AG08396 (cell line): ENCODE results near the gene TRPC4.

Source experiments
- DNase-seq: peaks from one replicate; pipeline ENCODE4 v3.0.0; 2012; ENCODE audit warnings: low spot score, mixed read lengths

TRPC4 gene

GRCh38 chr13:37716420-37717195 lies 153.0 kb downstream of the TRPC4 start:
- DNase-seq, result no peak

DNA sequence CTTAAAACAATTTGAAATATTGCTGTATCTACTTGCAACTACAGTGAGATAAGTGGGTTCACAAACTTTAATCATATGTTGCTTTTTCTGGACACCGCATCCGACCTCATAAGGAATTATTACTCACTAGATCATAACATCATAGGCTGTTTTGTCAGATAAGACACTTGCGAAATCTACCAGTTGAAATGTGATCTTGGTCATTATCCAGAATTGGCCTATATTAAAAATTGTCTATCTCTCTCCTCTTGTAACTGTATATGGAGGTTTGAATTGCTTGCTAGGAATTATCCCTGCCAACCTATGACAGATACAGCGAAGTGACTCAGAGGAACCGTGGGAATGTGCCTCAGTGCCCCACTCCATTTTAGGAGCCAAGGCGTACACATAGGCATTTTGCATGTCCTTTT lies 154.0 kb downstream of the TRPC4 start:
- DNase-seq, result no peak

DNA sequence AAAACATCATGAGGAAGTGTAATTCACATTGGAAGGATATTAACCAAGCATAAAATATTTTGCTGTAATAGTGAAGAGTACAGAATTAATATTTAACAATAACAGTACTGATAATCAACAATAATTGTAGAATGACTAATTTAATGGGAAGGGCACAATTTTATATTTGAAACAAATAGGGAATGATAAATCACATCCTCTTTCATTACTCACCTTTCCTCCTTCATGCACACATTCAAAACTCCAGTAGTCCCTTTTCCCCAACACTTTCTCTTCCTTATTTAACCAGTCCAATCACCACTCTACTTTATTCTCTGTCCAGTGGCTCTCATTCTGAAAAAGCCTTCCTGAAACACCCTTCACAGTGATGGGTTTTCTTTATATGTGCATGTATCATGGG lies 160.3 kb downstream of the TRPC4 start:
- no peak for DNase-seq

GRCh38 chr13:37707739-37708500 lies 161.7 kb downstream of the TRPC4 start:
- no peak for DNase-seq

- no peak for DNase-seq
Observed at GRCh38 chr13:37706041-37706440, 163.5 kb downstream of the TRPC4 start.

- peak; percentile 75 for DNase-seq
Observed at GRCh38 chr13:37701972-37702371, 167.6 kb downstream of the TRPC4 start.

- no peak for DNase-seq
Observed at GRCh38 chr13:37701306-37701705, 168.3 kb downstream of the TRPC4 start.

DNA sequence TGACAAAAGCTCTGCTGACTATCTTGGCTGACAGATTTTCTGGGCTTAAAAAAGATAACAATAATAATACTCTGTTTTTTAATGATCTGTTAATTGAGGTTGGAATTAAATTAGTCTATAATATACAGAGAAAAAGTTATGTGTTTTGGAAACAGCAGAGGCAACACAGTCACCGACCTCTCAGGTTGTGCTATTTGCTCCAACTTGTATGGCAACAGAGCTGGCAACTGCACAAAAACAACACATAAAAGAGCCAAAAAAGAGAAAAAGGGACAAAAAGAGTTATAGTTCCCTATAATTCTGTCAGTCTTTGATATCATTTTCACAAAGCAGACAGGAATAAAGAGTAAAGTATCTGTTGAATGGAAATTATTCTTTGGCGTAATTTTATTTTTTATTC lies 168.7 kb downstream of the TRPC4 start:
- DNase-seq, result no peak

GRCh38 chr13:37695200-37695599 lies 174.4 kb downstream of the TRPC4 start:
- no peak for DNase-seq

GRCh38 chr13:37690361-37690760 lies 179.2 kb downstream of the TRPC4 start:
- DNase-seq, result no peak

GRCh38 chr13:37686501-37686900 lies 183.1 kb downstream of the TRPC4 start:
- DNase-seq, result no peak

DNA sequence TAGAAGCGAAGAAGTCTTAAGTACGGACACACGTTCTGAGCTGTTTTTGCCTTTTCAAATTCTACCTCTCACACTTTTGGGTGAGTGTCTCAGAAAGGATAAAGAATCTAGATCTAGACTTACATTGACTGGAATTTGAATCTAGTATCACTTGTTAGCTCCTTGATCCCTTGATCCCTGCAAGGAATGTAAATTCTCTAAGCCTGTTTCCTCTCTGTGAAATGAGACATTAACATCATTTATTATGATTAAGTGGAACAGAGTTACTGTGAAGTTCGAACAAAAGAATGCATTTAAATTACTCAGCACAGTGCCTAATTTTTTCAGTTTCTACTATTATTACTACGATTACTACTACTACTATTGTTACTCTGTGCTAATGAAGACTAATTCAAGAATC lies 184.4 kb downstream of the TRPC4 start:
- DNase-seq, result no peak

DNA sequence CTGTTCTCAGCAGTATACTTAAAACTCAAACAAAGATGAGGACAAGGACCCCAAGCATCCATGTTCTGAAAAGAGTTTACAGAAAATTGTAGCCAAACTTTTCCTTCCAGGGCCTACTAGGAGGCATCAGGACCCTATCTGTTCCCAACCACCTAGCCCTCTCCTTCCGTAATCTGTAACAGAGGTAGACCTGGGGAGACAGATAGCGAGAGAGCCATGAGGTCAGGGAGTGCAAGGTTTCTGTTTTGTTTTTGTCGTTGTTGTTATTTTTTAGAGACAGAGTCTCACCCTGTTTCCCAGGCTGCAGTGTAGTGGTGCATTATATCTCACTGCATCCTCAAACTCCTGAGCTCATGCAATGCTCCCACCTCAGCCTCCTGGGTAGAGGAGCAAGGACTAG lies 187.1 kb downstream of the TRPC4 start:
- DNase-seq, result no peak

DNA sequence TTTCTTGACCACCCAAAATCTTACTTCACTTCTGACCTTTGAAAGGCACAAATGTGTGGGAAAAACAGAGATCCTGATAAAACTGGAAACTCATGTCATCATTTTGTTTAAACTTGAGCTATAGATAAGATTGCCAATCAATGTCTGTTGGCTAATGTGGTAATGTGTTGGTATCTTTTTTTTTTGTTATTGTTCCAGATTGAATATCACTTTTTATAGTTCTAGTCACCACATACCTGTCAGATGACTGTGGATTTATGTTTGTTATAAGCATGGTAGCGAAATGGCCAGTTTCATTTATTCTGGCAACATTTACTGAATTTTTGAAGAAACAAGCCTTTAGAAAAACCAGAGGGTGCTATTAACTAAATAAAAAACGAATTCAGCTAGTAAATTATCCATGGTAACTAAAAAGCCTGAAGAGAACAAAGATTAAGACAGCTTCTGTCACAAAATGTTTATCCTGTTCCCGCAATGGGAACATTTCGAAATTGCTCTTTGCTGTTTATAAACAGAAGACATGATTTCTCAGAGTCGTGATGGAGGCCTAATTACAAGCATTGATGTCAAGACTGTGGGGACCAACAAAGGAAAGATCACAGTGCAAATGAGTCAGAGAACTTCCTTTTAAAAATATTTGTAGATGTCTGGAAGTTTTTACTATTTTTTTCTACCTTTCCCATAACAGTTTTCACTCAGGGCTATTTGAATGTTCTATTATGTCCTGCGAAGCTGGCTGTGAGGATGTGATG lies 188.1 kb downstream of the TRPC4 start:
- peak; percentile 5 for DNase-seq

GRCh38 chr13:37680137-37680536 lies 189.4 kb downstream of the TRPC4 start:
- DNase-seq, result no peak

- DNase-seq, result no peak
Observed at GRCh38 chr13:37679043-37679442, 190.5 kb downstream of the TRPC4 start.

- no peak for DNase-seq
Observed at GRCh38 chr13:37669845-37670244, 199.7 kb downstream of the TRPC4 start.

GRCh38 chr13:37667702-37668101 lies 201.9 kb downstream of the TRPC4 start:
- DNase-seq, result no peak

GRCh38 chr13:37666036-37666435 lies 203.5 kb downstream of the TRPC4 start:
- no peak for DNase-seq

DNA sequence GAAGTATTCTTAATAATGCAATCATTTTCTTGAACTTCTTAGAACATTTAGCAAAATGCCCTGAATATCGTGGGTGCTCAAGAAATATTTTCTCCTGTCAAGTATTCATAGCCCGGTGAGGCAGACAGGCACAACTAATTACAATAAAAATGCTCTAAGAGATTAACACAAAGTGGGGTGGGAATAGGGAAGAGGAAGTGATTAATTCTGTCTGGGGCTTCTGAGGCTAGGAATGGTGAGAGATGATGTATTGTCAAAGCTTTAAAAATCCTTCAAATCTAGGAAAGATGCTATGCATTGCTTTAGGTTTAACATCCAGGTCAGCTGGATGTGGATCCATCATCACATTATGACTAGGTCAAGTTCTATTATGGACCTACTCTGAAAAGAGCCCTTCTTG lies 204.2 kb downstream of the TRPC4 start:
- no peak for DNase-seq

GRCh38 chr13:37663724-37664123 lies 205.8 kb downstream of the TRPC4 start:
- DNase-seq, result no peak

- no peak for DNase-seq
Observed at GRCh38 chr13:37662624-37663023, 206.9 kb downstream of the TRPC4 start.

DNA sequence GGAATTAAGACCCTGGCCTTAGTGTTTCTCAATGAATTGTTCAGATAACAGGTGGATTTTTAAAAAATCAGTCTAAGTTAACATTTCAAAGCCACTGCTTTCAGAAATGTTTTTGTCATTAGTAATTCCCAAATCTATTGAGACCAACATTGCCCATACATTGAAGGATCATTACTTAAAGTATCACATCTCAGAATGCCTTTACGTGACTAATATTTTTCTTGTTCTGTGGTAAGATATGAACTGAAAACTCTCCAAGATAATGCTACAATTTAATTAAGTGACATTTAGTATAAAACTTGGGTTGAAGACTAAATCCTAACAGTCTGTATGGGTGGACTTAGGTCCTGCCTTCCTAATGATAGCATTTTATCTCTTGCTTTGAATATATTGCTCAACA lies 211.6 kb downstream of the TRPC4 start:
- no peak for DNase-seq
